K562 (cell line): ENCODE data around the gene SETD3. TPM values are rescaled to one million over a fixed set of nuclear protein-coding genes. Genes with fewer than 3 reads are reported as not detected.

Source experiments
- ATAC-seq: fragments of 200-7000 bp; cut with Tn5 transposase; 3 replicates; pipeline ENCODE4 v1.9.1; 2020; ENCODE audit warnings: moderate library complexity
- BruUV-seq: library from RNA; stranded (reverse); fragments of 400-500 nt; replicated peaks from 2 replicates; lab custom pipeline; 2021; lab: Mats Ljungman, UMichigan
- CTCF ChIA-PET: fragments of 300-600 bp; formaldehyde crosslinking; extraction: SDS; loops from one replicate; lab custom pipeline; 2021; ENCODE audit warnings: low intra/inter-chr PET ratio; lab: Yijun Ruan, JAX
- POLR2A ChIA-PET: fragments of 300-600, 350-650 bp; sonication (Branson Sonifier 250); formaldehyde crosslinking; extraction: SDS; loops from one replicate; lab custom pipeline; 2021; ENCODE audit warnings: antibody characterized with exemption, inconsistent platforms; lab: Yijun Ruan, JAX
- DNase-seq, 4 experiments: peaks; one replicate each; pipeline versions ENCODE4 v3.0.0 to v3.0.0-alpha.2; 2011 to 2018; ENCODE audit warnings: low spot score in 3 of 4, mixed read lengths in 3 of 4; ENCODE audit errors: extremely low read depth in 1 of 4
- FAIRE-seq: peaks from 2 replicates; lab custom pipeline; 2011; peaks lifted over from hg19 to GRCh38; lab: Jason Lieb, UNC
- H2AFZ ChIP-seq: 2 replicates; pipeline ENCODE4 v1.6.0; 2011; ENCODE audit warnings: low read depth, low read length, control low read depth, inconsistent platforms
- H3K27ac ChIP-seq: fragments of 200-600 bp; 3 replicates; pipeline ENCODE4 v1.8.0; 2011; ENCODE audit warnings: low read depth, mild to moderate bottlenecking, control low read depth, inconsistent platforms, low read length, moderate library complexity, mixed read lengths; ENCODE audit errors: extremely low read depth
- H3K27me3 ChIP-seq, 2 experiments: fragments of 300-600 bp in 1 of 2; 2 replicates in 1 of 2; 3 replicates in 1 of 2; pipeline versions ENCODE4 v1.6.0 to v1.8.0; 2011; ENCODE audit warnings: inconsistent platforms in 2 of 2, low read length in 2 of 2, mild to moderate bottlenecking in 1 of 2, mixed read lengths in 1 of 2, moderate library complexity in 1 of 2; ENCODE audit not compliant: control insufficient read depth in 2 of 2, insufficient read depth in 2 of 2
- H3K36me3 ChIP-seq: fragments of 300-600 bp; 3 replicates; pipeline ENCODE4 v1.8.0; 2011; ENCODE audit warnings: mild to moderate bottlenecking, low read length, inconsistent platforms; ENCODE audit not compliant: control insufficient read depth, insufficient read depth
- H3K4me1 ChIP-seq, 2 experiments: fragments of 200-600 bp in 1 of 2; replicated peaks in 1 of 2; 2 replicates in 1 of 2; 3 replicates in 1 of 2; pipeline versions ENCODE4 v1.5.1 to v1.8.0; 2011; ENCODE audit warnings: inconsistent platforms in 2 of 2, low read length in 2 of 2, mild to moderate bottlenecking in 1 of 2, mixed read lengths in 1 of 2, moderate library complexity in 1 of 2; ENCODE audit not compliant: control insufficient read depth in 2 of 2, insufficient read depth in 2 of 2
- H3K4me2 ChIP-seq: 2 replicates; pipeline ENCODE4 v1.6.1; 2011; ENCODE audit warnings: low read length, control low read depth, inconsistent platforms, mixed read lengths; ENCODE audit not compliant: insufficient read depth
- H3K4me3 ChIP-seq: fragments of 200-600 bp; sonication (generic), shearing (Covaris generic); 2 replicates; pipeline ENCODE4 v1.5.1; 2016; ENCODE audit warnings: control low read depth, inconsistent platforms
- H3K79me2 ChIP-seq: fragments of 200-600 bp; 3 replicates; pipeline ENCODE4 v1.8.0; 2011; ENCODE audit warnings: low read length, inconsistent platforms; ENCODE audit not compliant: control insufficient read depth, insufficient read depth
- H3K9ac ChIP-seq, 2 experiments: 2 replicates each; pipeline versions ENCODE4 v1.6.0 to v1.6.1; 2011; ENCODE audit warnings: low read depth in 2 of 2, low read length in 2 of 2, control low read depth in 1 of 2, inconsistent platforms in 1 of 2, mild to moderate bottlenecking in 1 of 2, mixed read lengths in 1 of 2; ENCODE audit not compliant: insufficient read depth in 1 of 2
- H3K9me1 ChIP-seq: one replicate; pipeline ENCODE4 v1.6.0; 2011; ENCODE audit warnings: inconsistent platforms, mild to moderate bottlenecking, low read length, moderate library complexity; ENCODE audit not compliant: control insufficient read depth, insufficient read depth
- H3K9me3 ChIP-seq: replicated peaks from 2 replicates; pipeline ENCODE4 v1.5.1; 2011; ENCODE audit warnings: low read depth, low read length, inconsistent platforms; ENCODE audit not compliant: control insufficient read depth, insufficient read depth
- H4K20me1 ChIP-seq: replicated peaks from 2 replicates; pipeline ENCODE4 v1.6.1; 2011; ENCODE audit warnings: low read length, inconsistent platforms, mixed read lengths; ENCODE audit not compliant: control insufficient read depth, insufficient read depth
- HDGF ChIP-seq: fragments of 450-650 bp; IDR thresholded peaks from 2 replicates; pipeline ENCODE4 v1.6.1; 2016
- NFE2 ChIP-seq: IDR thresholded peaks from 2 replicates; pipeline ENCODE4 v1.6.1; 2014; ENCODE audit warnings: antibody characterized with exemption, low read depth
- ZNF124 ChIP-seq: sonication (generic); formaldehyde crosslinking; IDR thresholded peaks from 2 replicates; pipeline ENCODE4 v1.8.1; 2022; ENCODE audit warnings: missing genetic modification reagents
- WGBS: fragments of 100-300 bp; shearing (Covaris generic); methylation state at CpG from one replicate; pipeline ENCODE4 v1.1.6; 2016; ENCODE audit warnings: low coverage, mixed read lengths; ENCODE audit not compliant: insufficient coverage; ENCODE audit errors: missing lambda C conversion rate; 5-methylcytosine and 5-hydroxymethylcytosine counted together
- in situ Hi-C: fragments of 300-500 bp; cut with MboI; formaldehyde crosslinking; loops from 4 replicates; pipeline ENCODE4 v1.15.0; 2018; ENCODE audit warnings: inconsistent platforms, mixed read lengths
- intact Hi-C: fragments of 100-400 bp; cut with micrococcal nuclease; formaldehyde crosslinking; loops from 2 replicates; pipeline ENCODE4 v1.14.2; 2022
- polyA plus RNA-seq, 8 experiments: library from polyadenylated mRNA; depleted of rRNA in 4 of 8; stranded (reverse) in 5 of 8; unstranded in 3 of 8; fragments of >200 nt; fragmentation: Nextera tagmentation in 2 of 8; fragmentation: Illumina TruSeq in 1 of 8; extraction: Ambion mirVana in 2 of 8; extraction: Trizol in 1 of 8; gene quantifications; 2 replicates each; pipeline versions ENCODE4 v1.2.1 to v1.2.3, GENCODE V29; 2011 to 2014; ENCODE audit warnings: inconsistent platforms in 1 of 8, missing spikeins in 1 of 8
- total RNA-seq, 7 experiments: library from RNA; depleted of rRNA in 6 of 7; stranded (reverse); fragments of >200 nt in 6 of 7; fragmentation: Illumina TruSeq in 2 of 7; extraction: Trizol in 2 of 7; gene quantifications; 2 replicates each; pipeline versions ENCODE4 v1.2.1 to v1.2.3, GENCODE V29; 2011 to 2021; ENCODE audit warnings: low replicate concordance in 1 of 7
- TF ChIP-seq, protein P1 (sequence below): fragments of 250-450 bp; sonication (Bioruptor Pico); IDR thresholded peaks from 2 replicates; pipeline ENCODE4 v1.8.0; 2022; ENCODE audit warnings: inconsistent platforms

The SETD3 gene
- total and polyA plus RNA-seq, 9 of the 15 experiments (the other 6 are each of a cell fraction or from before 2014, with no cell fraction given): 8.5 to 35.9 (median 26.5) TPM

GRCh38 chr14:99356031-99356608 is 124.5 kb downstream of the SETD3 start:
- POLR2A ChIA-PET: no interaction called here
- Histone ChIP-seq H2AFZ (no peak overlapping the region), H3K27me3 (peaks cover 2 to 31% of the 10 kb centered on the region in 2 experiments; a peak in 2 of 5 replicates), H3K36me3 (no peaks in the 10 kb centered on the region), H3K9me1 (no peaks in the 10 kb centered on the region)
- DNase-seq: no peak
- intact Hi-C loops: no loop called here
- TF ChIP-seq, protein P1, sequence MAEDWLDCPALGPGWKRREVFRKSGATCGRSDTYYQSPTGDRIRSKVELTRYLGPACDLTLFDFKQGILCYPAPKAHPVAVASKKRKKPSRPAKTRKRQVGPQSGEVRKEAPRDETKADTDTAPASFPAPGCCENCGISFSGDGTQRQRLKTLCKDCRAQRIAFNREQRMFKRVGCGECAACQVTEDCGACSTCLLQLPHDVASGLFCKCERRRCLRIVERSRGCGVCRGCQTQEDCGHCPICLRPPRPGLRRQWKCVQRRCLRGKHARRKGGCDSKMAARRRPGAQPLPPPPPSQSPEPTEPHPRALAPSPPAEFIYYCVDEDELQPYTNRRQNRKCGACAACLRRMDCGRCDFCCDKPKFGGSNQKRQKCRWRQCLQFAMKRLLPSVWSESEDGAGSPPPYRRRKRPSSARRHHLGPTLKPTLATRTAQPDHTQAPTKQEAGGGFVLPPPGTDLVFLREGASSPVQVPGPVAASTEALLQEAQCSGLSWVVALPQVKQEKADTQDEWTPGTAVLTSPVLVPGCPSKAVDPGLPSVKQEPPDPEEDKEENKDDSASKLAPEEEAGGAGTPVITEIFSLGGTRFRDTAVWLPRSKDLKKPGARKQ (CRISPR knock-in tag): no peak
- TF ChIP-seq NFE2 (no peak), ZNF124 (no peak), HDGF (no peak)
- TF ChIP-seq, all 486 proteins: peak for 0
- H3K4me2 ChIP-seq: no peak overlapping the region
- in situ Hi-C loops: no loop called here
- FAIRE-seq (no peak), ATAC-seq (no peak)
- CTCF ChIA-PET: no interaction called here
- H3K27ac ChIP-seq: no peak overlapping the region
- H3K9me3 ChIP-seq: no peaks in the 10 kb centered on the region
- peaks cover under 1 to 6% of the 10 kb centered on the region in 2 experiments; a peak in 3 of 5 replicates for H3K4me1 ChIP-seq
- H3K9ac ChIP-seq: no peak overlapping the region
- no TSS peak for BruUV-seq
- no peaks in the 10 kb centered on the region; the same call in 1 of the 2 replicates for H4K20me1 ChIP-seq
- WGBS: 26% methylated on average over 13 of the region's 15 CpGs
- H3K79me2 ChIP-seq: no peaks in the 10 kb centered on the region
- H3K4me3 ChIP-seq: no peak overlapping the region
